T-cell (primary cell): ENCODE data around the gene TSG101. TPM values are rescaled to one million over a fixed set of nuclear protein-coding genes. Genes with fewer than 3 reads are reported as not detected.

Experiments used
- ATAC-seq, 4 experiments: fragments of 200-7000 bp in 3 of 4; fragments of 150-1000 bp in 1 of 4; cut with Tn5 transposase; replicated peaks in 1 of 4; 1 replicate in 3 of 4; 2 replicates in 1 of 4; pipeline ENCODE4 v1.10.0; 2021; ENCODE audit warnings: moderate library complexity in 3 of 4, mild to moderate bottlenecking in 2 of 4, moderate number of reproducible peaks in 1 of 4
- CTCF ChIA-PET, 2 donors: fragments of 300-600 bp; sonication (Branson Sonifier 250); formaldehyde crosslinking; loops; one replicate each; lab custom pipeline; 2022; ENCODE audit warnings: antibody characterized with exemption in 2 of 2; lab: Charles Lee
- POLR2A ChIA-PET, 2 donors: fragments of 300-600 bp; sonication (Branson Sonifier 250); formaldehyde crosslinking; loops; one replicate each; lab custom pipeline; 2022; ENCODE audit warnings: antibody characterized with exemption in 2 of 2; lab: Charles Lee
- DNase-seq, 35 experiments: peaks; one replicate each; pipeline versions ENCODE4 v3.0.0 to v3.0.0-alpha.2; 2013 to 2023
- H3K27ac ChIP-seq: one replicate; pipeline ENCODE4 v1.5.1; 2013; ENCODE audit warnings: low read length
- H3K27me3 ChIP-seq, 2 experiments: replicated peaks in 1 of 2; 1 replicate in 1 of 2; 2 replicates in 1 of 2; pipeline versions ENCODE4 v1.6.1 to v1.7.0; 2013; ENCODE audit warnings: low read length in 1 of 2, mixed read lengths in 1 of 2; ENCODE audit not compliant: control insufficient read depth in 2 of 2, insufficient read depth in 2 of 2; ENCODE audit errors: extremely low read depth in 1 of 2
- H3K36me3 ChIP-seq, 2 donors: 1 replicate in 1 of 2; 2 replicates in 1 of 2; pipeline versions ENCODE4 v1.6.1 to v1.7.0; 2013; ENCODE audit warnings: low read length in 1 of 2; ENCODE audit not compliant: control insufficient read depth in 2 of 2, insufficient read depth in 1 of 2; ENCODE audit errors: extremely low read depth in 1 of 2
- H3K4me1 ChIP-seq, 2 experiments: 1 replicate in 1 of 2; 2 replicates in 1 of 2; pipeline versions ENCODE4 v1.6.1 to v1.7.0; 2013; ENCODE audit warnings: low read length in 2 of 2, mixed read lengths in 1 of 2; ENCODE audit not compliant: insufficient read depth in 2 of 2, control insufficient read depth in 1 of 2; ENCODE audit errors: extremely low read depth in 1 of 2
- H3K4me3 ChIP-seq, 2 donors: 1 replicate in 1 of 2; 2 replicates in 1 of 2; pipeline versions ENCODE4 v1.5.1 to v1.7.0; 2013; ENCODE audit warnings: mild to moderate bottlenecking in 2 of 2, low read length in 1 of 2, moderate library complexity in 1 of 2; ENCODE audit not compliant: control insufficient read depth in 1 of 2; ENCODE audit errors: extremely low read depth in 1 of 2
- H3K9me3 ChIP-seq: 2 replicates; pipeline ENCODE4 v1.7.0; 2013
- H3K27ac Mint-ChIP-seq, 2 donors: one replicate each; pipeline ENCODE4 v1.8.0; 2020 to 2021; ENCODE audit warnings: mild to moderate bottlenecking in 2 of 2, mixed read lengths in 2 of 2
- H3K27me3 Mint-ChIP-seq, 2 donors: one replicate each; pipeline ENCODE4 v1.8.0; 2021 to 2022; ENCODE audit warnings: mixed read lengths in 2 of 2
- H3K36me3 Mint-ChIP-seq: one replicate; pipeline ENCODE4 v1.8.0; 2021; ENCODE audit warnings: mixed read lengths
- H3K4me1 Mint-ChIP-seq, 3 donors: one replicate each; pipeline ENCODE4 v1.8.0; 2020 to 2022; ENCODE audit warnings: mixed read lengths in 3 of 3, mild to moderate bottlenecking in 1 of 3
- H3K4me3 Mint-ChIP-seq, 3 donors: one replicate each; pipeline ENCODE4 v1.8.0; 2020 to 2022; ENCODE audit warnings: mild to moderate bottlenecking in 3 of 3, mixed read lengths in 3 of 3, moderate library complexity in 3 of 3
- H3K9me3 Mint-ChIP-seq, 3 donors: one replicate each; pipeline ENCODE4 v1.8.0; 2020 to 2022; ENCODE audit warnings: mixed read lengths in 3 of 3
- WGBS: methylation state at CpG from one replicate; pipeline ENCODE4 v1.1.5; 2013; ENCODE audit warnings: missing lambda C conversion rate; ENCODE audit not compliant: insufficient coverage; 5-methylcytosine and 5-hydroxymethylcytosine counted together
- total RNA-seq, 35 experiments: library from RNA in 6 of 35; stranded (reverse) in 6 of 35; fragments of 120-200 nt in 1 of 35; gene quantifications; one replicate each; pipeline versions ENCODE4 v1.2.1 to v1.2.4 and lab custom pipeline; 2013 to 2026

The TSG101 gene
- total RNA-seq, 5 donors from 2014 or later (not counting 1 experiment from before 2014, with no cell fraction given) = 13.6 to 38.8 (median 36.1) TPM

DNA sequence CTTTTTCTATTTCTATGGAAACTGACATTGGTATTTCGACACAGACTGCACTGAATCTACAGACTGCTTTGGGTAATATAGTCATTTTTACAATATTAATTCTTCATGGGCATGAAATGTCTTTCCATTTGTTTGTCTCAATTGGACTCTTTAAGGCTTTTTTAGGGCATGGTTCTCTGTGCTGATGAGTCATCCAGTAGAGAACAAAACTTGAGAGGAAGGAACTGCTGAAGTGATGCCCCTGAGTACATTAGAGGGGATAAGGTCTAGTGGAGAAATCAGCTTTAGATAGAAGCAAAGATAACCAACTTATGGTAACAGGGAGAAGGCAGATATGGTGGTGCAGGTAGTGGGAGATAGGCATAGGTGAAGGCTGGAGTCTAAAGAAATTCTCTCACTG lies 25.1 kb downstream of the TSG101 start:
- DNase-seq (no peak), ATAC-seq (no peak)
- H3K4me3 ChIP-seq = no peak overlapping the region
- H3K36me3 ChIP-seq = peaks cover 4 to 67% of the 10 kb centered on the region in 2 donors
- ChIA-PET POLR2A (no interaction called here), CTCF (no interaction called here)
- H3K4me1 ChIP-seq = no peaks in the 10 kb centered on the region
- H3K36me3 Mint-ChIP-seq = peaks cover 59% of the 10 kb centered on the region
- no peak overlapping the region for H3K4me3 Mint-ChIP-seq
- H3K27ac ChIP-seq = no peak overlapping the region
- no peaks in the 10 kb centered on the region for H3K9me3 Mint-ChIP-seq
- peaks cover 0 to 5% (median 2%) of the 10 kb centered on the region in 3 donors for H3K4me1 Mint-ChIP-seq
- no peak overlapping the region for H3K27ac Mint-ChIP-seq
- H3K27me3 ChIP-seq = no peaks in the 10 kb centered on the region
- no peaks in the 10 kb centered on the region for H3K27me3 Mint-ChIP-seq
- WGBS = no CpG with 5 or more reads among the region's 1 CpG
- H3K9me3 ChIP-seq = no peaks in the 10 kb centered on the region

DNA sequence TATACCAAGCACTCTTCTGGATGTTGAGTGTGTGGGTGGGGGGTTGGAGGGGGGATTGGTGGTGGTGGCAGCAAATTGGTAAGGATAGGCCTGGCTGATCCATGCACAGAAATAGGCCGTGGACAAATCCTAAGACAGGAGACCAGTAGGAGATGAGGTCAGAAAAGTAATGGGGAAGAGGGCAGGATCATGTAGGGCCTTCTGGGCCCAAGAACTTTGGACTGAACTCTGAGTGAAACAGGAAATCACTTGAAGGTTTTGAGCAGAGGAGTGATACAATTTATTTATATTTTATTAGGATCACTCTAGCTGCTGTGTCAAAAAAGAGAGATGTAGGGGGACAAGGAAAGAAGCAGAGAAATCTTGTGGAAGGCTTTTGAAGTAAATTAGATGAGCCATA lies 28.7 kb downstream of the TSG101 start:
- Mint-ChIP-seq H3K27ac (no peak overlapping the region), H3K36me3 (peaks cover 65% of the 10 kb centered on the region), H3K4me1 (peaks cover 0 to 9% (median 8%) of the 10 kb centered on the region in 3 donors), H3K9me3 (no peaks in the 10 kb centered on the region), H3K4me3 (no peak overlapping the region), H3K27me3 (no peaks in the 10 kb centered on the region)
- no peak overlapping the region for H3K27ac ChIP-seq
- H3K9me3 ChIP-seq = no peaks in the 10 kb centered on the region
- CTCF ChIA-PET = no interaction called here
- POLR2A ChIA-PET = no interaction called here
- no peaks in the 10 kb centered on the region for H3K27me3 ChIP-seq
- peaks cover 5 to 64% of the 10 kb centered on the region in 2 donors for H3K36me3 ChIP-seq
- H3K4me3 ChIP-seq = no peak overlapping the region
- H3K4me1 ChIP-seq = no peaks in the 10 kb centered on the region
- DNase-seq (no peak), ATAC-seq (no peak)
- WGBS = 100% methylated on average over 1 of the region's 1 CpG

DNA sequence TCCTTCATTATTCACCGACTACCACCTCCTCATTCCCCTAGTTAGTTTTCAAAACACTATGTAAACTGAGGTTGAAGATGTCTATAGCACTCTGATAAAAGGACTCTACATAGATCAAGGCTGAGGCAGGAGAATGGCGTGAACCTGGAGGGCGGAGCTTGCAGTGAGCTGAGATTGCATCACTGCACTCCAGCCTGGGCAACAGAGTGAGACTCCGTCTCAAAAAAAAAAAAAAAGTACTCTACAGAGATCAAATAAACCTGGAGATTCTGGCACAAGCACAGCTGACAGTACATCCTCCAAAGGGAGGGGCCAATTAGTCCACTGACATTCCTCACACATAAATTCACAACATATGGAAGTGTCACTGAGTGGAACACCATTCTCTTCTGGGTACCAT lies 31.0 kb downstream of the TSG101 start:
- ChIA-PET POLR2A (no interaction called here), CTCF (interaction anchor here in 1 of 2 donors (0.5 kb wide), 1 partner anchor 477 kb away, joined by 3 read pairs; no protein-coding TSS in a partner anchor)
- no peak for DNase-seq
- Histone ChIP-seq H3K27me3 (no peaks in the 10 kb centered on the region), H3K36me3 (peaks cover 12 to 55% of the 10 kb centered on the region in 2 donors), H3K4me1 (no peaks in the 10 kb centered on the region), H3K4me3 (no peak overlapping the region), H3K27ac (no peak overlapping the region), H3K9me3 (no peaks in the 10 kb centered on the region)
- Mint-ChIP-seq H3K27ac (peak overlapping the region in 1 of 2 donors; percentile 27), H3K27me3 (no peaks in the 10 kb centered on the region), H3K9me3 (no peaks in the 10 kb centered on the region), H3K36me3 (peaks cover 48% of the 10 kb centered on the region), H3K4me1 (peaks cover 0 to 9% (median 8%) of the 10 kb centered on the region in 3 donors), H3K4me3 (no peak overlapping the region)
- WGBS = 100% methylated on average over 3 of the region's 4 CpGs
- no peak for ATAC-seq

DNA sequence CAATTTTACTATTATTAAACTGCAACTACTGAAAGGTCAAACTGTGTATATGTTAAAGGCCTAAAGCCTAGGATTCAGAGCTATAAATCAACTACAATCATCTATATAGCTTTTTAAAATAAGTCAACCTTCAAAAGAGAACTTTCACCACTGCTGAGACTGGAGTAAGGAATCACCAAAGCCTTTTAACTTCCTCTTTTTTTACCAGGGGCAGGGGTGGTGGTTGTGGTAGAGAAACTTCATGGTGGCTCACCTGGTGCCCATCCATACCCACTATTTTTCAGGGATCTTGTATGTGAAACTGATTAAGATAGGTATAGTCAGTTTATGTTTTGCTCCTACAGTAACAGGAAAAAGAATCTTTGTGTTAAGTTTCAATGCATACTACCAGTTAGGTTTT lies 31.5 kb downstream of the TSG101 start:
- Mint-ChIP-seq H3K27me3 (no peaks in the 10 kb centered on the region), H3K4me3 (no peak overlapping the region), H3K27ac (peak overlapping the region in 1 of 2 donors; percentile 27), H3K9me3 (no peaks in the 10 kb centered on the region), H3K36me3 (peaks cover 49% of the 10 kb centered on the region), H3K4me1 (peaks cover 0 to 9% (median 8%) of the 10 kb centered on the region in 3 donors)
- Histone ChIP-seq H3K36me3 (peaks cover 14 to 55% of the 10 kb centered on the region in 2 donors), H3K9me3 (no peaks in the 10 kb centered on the region), H3K4me3 (no peak overlapping the region), H3K27ac (no peak overlapping the region), H3K4me1 (no peaks in the 10 kb centered on the region), H3K27me3 (no peaks in the 10 kb centered on the region)
- DNase-seq = no peak
- CTCF ChIA-PET = interaction anchor here in 1 of 2 donors (0.5 to 0.6 kb wide), 2 partner anchors 18 to 477 kb away, joined by 3 read pairs; no protein-coding TSS in a partner anchor
- POLR2A ChIA-PET = interaction anchor here in 1 of 2 donors (0.6 kb wide), 1 partner anchor 32 kb away, joined by 3 read pairs; no protein-coding TSS in a partner anchor
- no peak for ATAC-seq

DNA sequence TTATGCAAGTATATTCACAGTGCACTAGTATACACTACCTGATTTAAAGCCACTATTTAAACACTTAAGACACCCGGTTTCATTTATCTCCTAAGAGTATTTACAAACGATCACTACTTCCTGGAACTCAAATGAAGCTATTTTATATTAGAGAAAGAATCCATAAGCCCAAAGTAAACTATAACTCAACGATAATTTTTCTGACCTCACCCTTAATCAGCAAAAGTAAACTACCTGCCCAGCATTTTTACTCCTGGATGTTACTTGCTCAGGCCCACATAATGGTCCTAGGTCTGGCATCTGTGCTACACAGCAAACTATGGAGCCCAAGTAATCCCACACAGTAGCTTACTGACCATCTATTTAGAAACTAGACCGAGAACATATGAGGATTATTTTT lies 33.4 kb downstream of the TSG101 start:
- peaks cover 0 to 7% (median 6%) of the 10 kb centered on the region in 3 donors for H3K4me1 Mint-ChIP-seq
- no peak overlapping the region for H3K27ac ChIP-seq
- DNase-seq = no peak
- no peak overlapping the region for H3K4me3 ChIP-seq
- POLR2A ChIA-PET = no interaction called here
- peaks cover 14 to 45% of the 10 kb centered on the region in 2 donors for H3K36me3 ChIP-seq
- peak overlapping the region in 1 of 2 donors; percentile 70 for H3K27ac Mint-ChIP-seq
- no peak for ATAC-seq
- no peaks in the 10 kb centered on the region for H3K4me1 ChIP-seq
- no peak overlapping the region for H3K4me3 Mint-ChIP-seq
- H3K27me3 Mint-ChIP-seq = no peaks in the 10 kb centered on the region
- CTCF ChIA-PET = interaction anchor here in 1 of 2 donors (1.3 kb wide), 1 partner anchor 238 kb away, joined by 3 read pairs; no protein-coding TSS in a partner anchor
- H3K9me3 ChIP-seq = no peaks in the 10 kb centered on the region
- no peaks in the 10 kb centered on the region for H3K27me3 ChIP-seq
- no CpG with 5 or more reads among the region's 4 CpGs for WGBS
- peaks cover 52% of the 10 kb centered on the region for H3K36me3 Mint-ChIP-seq
- no peaks in the 10 kb centered on the region for H3K9me3 Mint-ChIP-seq

DNA sequence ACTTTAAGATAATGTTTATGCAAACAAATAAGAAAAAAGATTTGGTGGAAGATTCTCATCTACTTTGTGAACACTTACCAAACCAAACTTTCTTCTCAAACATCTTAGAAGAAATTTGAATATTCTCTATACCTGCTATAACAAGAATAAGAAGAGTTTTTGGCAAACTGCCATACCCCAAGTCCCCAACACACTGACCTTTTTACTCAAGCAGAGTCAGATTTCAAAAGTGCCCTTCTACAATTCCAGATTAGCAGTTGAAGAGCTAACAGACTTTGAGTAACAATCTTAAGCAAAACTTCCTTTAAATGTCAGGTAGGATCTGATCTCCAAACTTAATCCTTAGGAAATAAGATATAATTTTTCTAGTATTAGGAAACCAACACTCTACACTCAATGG lies 33.9 kb downstream of the TSG101 start:
- Histone ChIP-seq H3K4me3 (no peak overlapping the region), H3K36me3 (peaks cover 14 to 45% of the 10 kb centered on the region in 2 donors), H3K4me1 (no peaks in the 10 kb centered on the region), H3K27ac (no peak overlapping the region), H3K9me3 (no peaks in the 10 kb centered on the region), H3K27me3 (no peaks in the 10 kb centered on the region)
- no peak overlapping the region for H3K27ac Mint-ChIP-seq
- ChIA-PET POLR2A (no interaction called here), CTCF (no interaction called here)
- DNase-seq (no peak), ATAC-seq (no peak)
- H3K4me1 Mint-ChIP-seq = peaks cover 0 to 7% (median 5%) of the 10 kb centered on the region in 3 donors
- no peaks in the 10 kb centered on the region for H3K9me3 Mint-ChIP-seq
- no peak overlapping the region for H3K4me3 Mint-ChIP-seq
- peaks cover 52% of the 10 kb centered on the region for H3K36me3 Mint-ChIP-seq
- no peaks in the 10 kb centered on the region for H3K27me3 Mint-ChIP-seq
